ENCODE data around the gene HJURP.

The HJURP gene

GRCh38 chr2:233802132-233802815 lies 52.1 kb downstream of the HJURP start:
- TF ChIP-seq CTCF (IDR thresholded peaks at IDR 0.05; ENCODE audit: low read depth, low read length, missing control alignments) = no peak
- H3K4me3 ChIP-seq (replicated peaks; ENCODE audit: low read depth, low read length) = no peak overlapping the region
- DNase-seq (ENCODE audit: extremely low read depth, low read depth) = no peak

GRCh38 chr2:233801357-233802131 lies 52.8 kb downstream of the HJURP start:
- peak; percentile 6 for DNase-seq (ENCODE audit: extremely low read depth, low read depth)
- no peak overlapping the region for H3K4me3 ChIP-seq (replicated peaks; ENCODE audit: low read depth, low read length)

GRCh38 chr2:233800208-233800607 lies 54.1 kb downstream of the HJURP start:
- H3K4me3 ChIP-seq (replicated peaks; ENCODE audit: low read depth, low read length) = no peak overlapping the region
- TF ChIP-seq CTCF (IDR thresholded peaks at IDR 0.05; ENCODE audit: low read depth, low read length, missing control alignments) = no peak
- DNase-seq (ENCODE audit: extremely low read depth, low read depth) = no peak

More at GRCh38 chr2:233801357-233802131, 52.8 kb downstream of the HJURP start:
- TF ChIP-seq CTCF (IDR thresholded peaks at IDR 0.05; ENCODE audit: low read depth, low read length, missing control alignments) = no peak

- no peak for TF ChIP-seq CTCF (IDR thresholded peaks at IDR 0.05; ENCODE audit: low read depth, low read length, missing control alignments)
- no peak for DNase-seq (ENCODE audit: extremely low read depth, low read depth)
- H3K4me3 ChIP-seq (replicated peaks; ENCODE audit: low read depth, low read length) = no peak overlapping the region
These were observed 54.6 kb downstream of the HJURP start for GRCh38 chr2:233799716-233800115.

- no peak overlapping the region for H3K4me3 ChIP-seq (replicated peaks; ENCODE audit: low read depth, low read length)
- DNase-seq (ENCODE audit: extremely low read depth, low read depth) = no peak
- TF ChIP-seq CTCF (IDR thresholded peaks at IDR 0.05; ENCODE audit: low read depth, low read length, missing control alignments) = no peak
These were observed 55.2 kb downstream of the HJURP start for GRCh38 chr2:233799087-233799665.

- DNase-seq (ENCODE audit: extremely low read depth, low read depth) = no peak
- TF ChIP-seq CTCF (IDR thresholded peaks at IDR 0.05; ENCODE audit: low read depth, low read length, missing control alignments) = no peak
- H3K4me3 ChIP-seq (replicated peaks; ENCODE audit: low read depth, low read length) = no peak overlapping the region
These were observed 55.8 kb downstream of the HJURP start for GRCh38 chr2:233798335-233799086.

Measured in HFF-Myc (cell line).